CD4-positive, CD25-positive, alpha-beta regulatory T cell (primary cell): Measurements from ENCODE around the gene GOLPH3. TPM values are rescaled to one million over a fixed set of nuclear protein-coding genes. Genes with fewer than 3 reads are reported as not detected.
A peak's percentile ranks its signal among the peaks of the same experiment; 100 is the strongest.
"Not testable (repeated sequence)": the region's sequence is repeated elsewhere in the genome, so short reads cannot be mapped to it uniquely, and the experiment has no call there.

Experiments used
- ATAC-seq, 2 donors: fragments of 150-1000 bp; cut with Tn5 transposase; one replicate each; pipeline ENCODE4 v1.10.0; 2021; ENCODE audit warnings: low read depth in 2 of 2, moderate number of reproducible peaks in 2 of 2, moderate library complexity in 1 of 2
- DNase-seq, 3 donors: peaks; one replicate each; pipeline versions ENCODE4 v3.0.0 to v3.0.0-alpha.2; 2012 to 2022; ENCODE audit warnings: mixed read lengths in 1 of 3
- H3K27ac ChIP-seq: one replicate; pipeline ENCODE4 v1.7.0; 2013; ENCODE audit warnings: mild to moderate bottlenecking, low read length; ENCODE audit not compliant: insufficient read depth, poor library complexity, severe bottlenecking
- H3K27me3 ChIP-seq: one replicate; pipeline ENCODE4 v1.7.0; 2013; ENCODE audit warnings: low read length; ENCODE audit not compliant: control insufficient read depth, insufficient read depth
- H3K36me3 ChIP-seq: one replicate; pipeline ENCODE4 v1.7.0; 2013; ENCODE audit warnings: mild to moderate bottlenecking, low read length, moderate library complexity; ENCODE audit not compliant: control insufficient read depth, insufficient read depth
- H3K4me1 ChIP-seq: 2 replicates; pipeline ENCODE4 v1.7.0; 2013; ENCODE audit warnings: mild to moderate bottlenecking, low read length; ENCODE audit not compliant: insufficient read depth, control insufficient read depth, poor library complexity, severe bottlenecking
- H3K4me3 ChIP-seq: one replicate; pipeline ENCODE4 v1.7.0; 2013; ENCODE audit warnings: low read depth, mild to moderate bottlenecking, low read length, moderate library complexity
- H3K9me3 ChIP-seq, 2 experiments: 1 replicate in 1 of 2; 2 replicates in 1 of 2; pipeline ENCODE4 v1.7.0; 2013; ENCODE audit warnings: low read length in 2 of 2, mild to moderate bottlenecking in 1 of 2, moderate library complexity in 1 of 2; ENCODE audit not compliant: control insufficient read depth in 2 of 2
- H3K27ac Mint-ChIP-seq, 3 donors: one replicate each; pipeline ENCODE4 v1.8.0; 2020 to 2022; ENCODE audit warnings: mild to moderate bottlenecking in 3 of 3, mixed read lengths in 3 of 3, moderate library complexity in 2 of 3
- H3K27me3 Mint-ChIP-seq: one replicate; pipeline ENCODE4 v1.8.0; 2022; ENCODE audit warnings: mild to moderate bottlenecking, mixed read lengths
- H3K36me3 Mint-ChIP-seq: one replicate; pipeline ENCODE4 v1.8.0; 2020; ENCODE audit warnings: mixed read lengths
- H3K4me1 Mint-ChIP-seq, 4 donors: one replicate each; pipeline ENCODE4 v1.8.0; 2020 to 2022; ENCODE audit warnings: mixed read lengths in 4 of 4, mild to moderate bottlenecking in 1 of 4
- H3K4me3 Mint-ChIP-seq, 4 donors: one replicate each; pipeline ENCODE4 v1.8.0; 2020 to 2022; ENCODE audit warnings: mild to moderate bottlenecking in 4 of 4, mixed read lengths in 4 of 4, moderate library complexity in 3 of 4
- H3K9me3 Mint-ChIP-seq, 7 donors: one replicate each; pipeline ENCODE4 v1.8.0; 2020 to 2022; ENCODE audit warnings: mixed read lengths in 7 of 7, mild to moderate bottlenecking in 3 of 7, moderate library complexity in 2 of 7
- polyA plus RNA-seq, 4 donors: library from polyadenylated mRNA; unstranded; fragments of 300-500 nt; fragmentation: Illumina TruSeq; gene quantifications; one replicate each; pipeline ENCODE4 v1.2.3, GENCODE V29; 2021
- total RNA-seq: library from RNA; stranded (reverse); gene quantifications from one replicate; pipeline ENCODE4 v1.2.3, GENCODE V29; 2022

GOLPH3 gene
- total and polyA plus RNA-seq, 5 donors from 2014 or later: 66.8 to 130 (median 112) TPM

DNA sequence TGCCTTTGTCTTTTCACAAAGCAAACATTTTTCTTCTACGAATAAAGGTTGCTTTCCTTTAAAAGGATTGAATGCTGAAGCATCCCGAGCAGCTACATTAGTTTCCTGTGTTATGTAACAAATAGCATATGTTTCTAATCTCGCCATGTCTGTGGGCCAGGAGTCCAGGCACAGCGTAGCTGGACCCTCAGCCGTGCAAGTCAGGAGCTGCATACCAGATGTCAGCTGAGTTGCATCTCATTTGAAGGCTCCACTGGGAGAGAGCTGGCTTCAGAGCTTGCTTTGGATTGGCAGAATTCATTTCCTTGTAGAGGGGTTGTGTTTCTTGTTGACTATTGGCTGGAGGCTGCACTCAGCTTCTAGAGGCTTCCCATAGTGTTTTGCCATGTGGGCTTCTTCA is 16.0 kb upstream of the GOLPH3 start:
- Mint-ChIP-seq H3K27me3 (peaks cover 25% of the 10 kb centered on the region), H3K36me3 (no peaks in the 10 kb centered on the region), H3K9me3 (peaks cover 0 to 6% (median 3%) of the 10 kb centered on the region in 7 donors), H3K4me3 (no peak overlapping the region), H3K4me1 (no peaks in the 10 kb centered on the region), H3K27ac (no peak overlapping the region)
- Histone ChIP-seq H3K36me3 (no peaks in the 10 kb centered on the region), H3K9me3 (peaks cover 2 to 4% of the 10 kb centered on the region in 2 experiments), H3K27me3 (peaks cover 12% of the 10 kb centered on the region), H3K27ac (no peak overlapping the region), H3K4me3 (no peak overlapping the region), H3K4me1 (no peaks in the 10 kb centered on the region)
- ATAC-seq (no peak), DNase-seq (no peak)

DNA sequence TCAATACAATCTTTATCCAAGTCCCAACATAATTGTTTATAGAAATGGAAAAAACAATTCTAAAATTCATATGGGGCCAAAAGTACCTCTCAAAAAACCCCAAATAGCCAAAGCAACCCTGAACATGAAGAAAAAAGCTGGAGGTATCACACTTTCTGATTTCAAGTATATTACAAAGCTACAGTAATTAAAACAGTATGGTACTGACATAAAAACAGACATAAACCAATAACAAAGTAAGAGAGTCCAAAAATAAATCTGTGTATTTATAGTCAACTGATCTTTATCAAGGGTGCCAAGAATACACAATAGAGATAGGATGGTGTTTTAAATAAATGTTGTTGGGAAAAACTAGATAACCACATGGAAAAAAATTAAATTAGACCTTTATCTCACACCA is 13.6 kb upstream of the GOLPH3 start:
- H3K27ac ChIP-seq: no peak overlapping the region
- H3K4me3 Mint-ChIP-seq: no peak overlapping the region
- no peaks in the 10 kb centered on the region for H3K4me1 Mint-ChIP-seq
- ATAC-seq: no peak
- no peak overlapping the region for H3K4me3 ChIP-seq
- no peak for DNase-seq
- no peak overlapping the region for H3K27ac Mint-ChIP-seq
- peaks cover 4% of the 10 kb centered on the region for H3K27me3 Mint-ChIP-seq
- H3K27me3 ChIP-seq: no peaks in the 10 kb centered on the region
- no peaks in the 10 kb centered on the region for H3K4me1 ChIP-seq
- H3K36me3 Mint-ChIP-seq: no peaks in the 10 kb centered on the region
- no peaks in the 10 kb centered on the region for H3K36me3 ChIP-seq
- H3K9me3 ChIP-seq: peaks cover 2 to 4% of the 10 kb centered on the region in 2 experiments
- H3K9me3 Mint-ChIP-seq: peaks cover 0 to 6% (median 3%) of the 10 kb centered on the region in 7 donors

DNA sequence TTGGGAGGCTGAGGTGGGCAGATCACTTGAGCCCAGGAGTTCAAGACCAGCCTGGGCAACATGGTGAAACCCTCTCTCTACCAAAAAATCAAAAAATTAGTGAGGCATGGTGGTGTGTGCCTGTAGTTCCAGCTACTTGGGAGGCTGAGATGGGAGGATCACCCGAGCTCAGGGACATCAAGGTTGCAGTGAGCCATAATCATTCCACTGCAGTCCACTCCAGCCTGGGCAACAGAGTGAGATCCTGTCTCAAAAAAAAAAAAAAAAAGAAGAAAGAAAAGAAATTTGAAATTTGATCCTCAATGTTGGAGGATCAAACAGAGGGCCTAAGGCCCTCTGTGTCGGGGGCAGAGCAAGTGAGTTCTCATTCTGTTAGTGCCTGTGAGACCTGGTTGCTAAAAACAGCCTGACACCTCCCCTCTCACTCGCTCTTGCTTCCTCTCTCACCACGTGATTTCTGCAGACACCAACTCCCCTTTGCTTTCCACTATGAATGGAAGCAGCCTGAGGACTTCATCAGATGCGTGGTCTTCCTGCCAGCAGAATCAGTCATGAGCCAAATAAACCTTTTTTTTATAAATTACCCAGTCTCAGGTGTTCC is 8.4 kb upstream of the GOLPH3 start:
- DNase-seq: peak in 1 of 3 donors; percentile 32
- no peaks in the 10 kb centered on the region for H3K4me1 Mint-ChIP-seq
- Histone ChIP-seq H3K27me3 (no peaks in the 10 kb centered on the region), H3K4me3 (no peak overlapping the region), H3K27ac (no peak overlapping the region), H3K9me3 (peaks cover 0 to under 1% of the 10 kb centered on the region in 2 experiments), H3K36me3 (no peaks in the 10 kb centered on the region), H3K4me1 (no peaks in the 10 kb centered on the region)
- ATAC-seq: no peak
- peaks cover 6% of the 10 kb centered on the region for H3K36me3 Mint-ChIP-seq
- H3K27ac Mint-ChIP-seq: no peak overlapping the region
- peaks cover 0 to 2% (median 2%) of the 10 kb centered on the region in 7 donors for H3K9me3 Mint-ChIP-seq
- H3K4me3 Mint-ChIP-seq: no peak overlapping the region
- no peaks in the 10 kb centered on the region for H3K27me3 Mint-ChIP-seq

DNA sequence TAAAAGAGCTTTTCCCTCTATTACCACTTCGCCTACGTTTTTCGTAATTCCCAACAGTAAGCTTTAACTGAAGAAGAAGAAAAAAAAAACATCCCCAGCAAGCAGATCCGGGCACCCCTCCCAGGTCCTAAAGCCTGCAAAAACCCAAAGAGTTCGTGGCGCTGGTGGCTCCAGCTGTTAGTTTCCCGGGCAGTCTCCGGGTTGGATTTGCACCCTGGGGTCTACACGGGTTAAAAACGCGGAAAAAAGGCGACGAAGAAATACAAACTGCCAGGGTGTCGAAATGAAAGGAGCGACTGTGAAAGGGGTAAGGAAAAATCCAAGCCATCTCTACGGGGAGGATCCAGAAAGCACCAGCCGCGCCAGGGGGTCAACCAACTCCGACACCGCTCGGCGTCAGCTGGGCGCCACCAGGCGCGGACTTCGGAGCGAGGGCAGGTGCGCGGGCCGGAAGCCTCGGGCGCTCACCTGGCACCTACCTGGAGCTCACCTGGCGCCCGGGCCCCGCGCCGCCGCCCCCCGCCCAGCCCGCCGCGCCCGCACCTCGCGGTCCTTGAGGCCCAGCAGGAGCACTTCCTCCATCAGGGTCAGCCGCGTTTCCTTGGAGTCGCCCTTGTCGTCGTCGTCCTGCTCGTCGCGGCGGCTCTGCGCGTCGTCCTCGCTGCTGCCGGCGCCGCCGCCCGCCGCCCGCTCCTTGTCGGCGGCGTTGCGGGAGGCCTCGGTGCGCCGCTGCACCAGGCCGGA is 680 bp downstream of the GOLPH3 start:
- peaks cover 15% of the 10 kb centered on the region for H3K27me3 Mint-ChIP-seq
- peaks cover 20% of the 10 kb centered on the region for H3K36me3 ChIP-seq
- peaks cover 27% of the 10 kb centered on the region for H3K36me3 Mint-ChIP-seq
- H3K27ac Mint-ChIP-seq: peak overlapping the region; percentile 87 to 98 (median 98)
- H3K4me1 Mint-ChIP-seq: peaks cover 32 to 48% (median 39%) of the 10 kb centered on the region in 4 donors
- ATAC-seq: peak; percentile 6 to 17
- H3K4me3 Mint-ChIP-seq: peak overlapping the region; percentile 98 to 100 (median 98)
- no peaks in the 10 kb centered on the region for H3K9me3 ChIP-seq
- peaks cover 35% of the 10 kb centered on the region for H3K4me1 ChIP-seq
- peak overlapping the region; percentile 93 for H3K4me3 ChIP-seq
- H3K27ac ChIP-seq: peak overlapping the region; percentile 96
- H3K9me3 Mint-ChIP-seq: no peaks in the 10 kb centered on the region
- no peaks in the 10 kb centered on the region for H3K27me3 ChIP-seq
- peak; percentile 21 to 60 (median 39) for DNase-seq

DNA sequence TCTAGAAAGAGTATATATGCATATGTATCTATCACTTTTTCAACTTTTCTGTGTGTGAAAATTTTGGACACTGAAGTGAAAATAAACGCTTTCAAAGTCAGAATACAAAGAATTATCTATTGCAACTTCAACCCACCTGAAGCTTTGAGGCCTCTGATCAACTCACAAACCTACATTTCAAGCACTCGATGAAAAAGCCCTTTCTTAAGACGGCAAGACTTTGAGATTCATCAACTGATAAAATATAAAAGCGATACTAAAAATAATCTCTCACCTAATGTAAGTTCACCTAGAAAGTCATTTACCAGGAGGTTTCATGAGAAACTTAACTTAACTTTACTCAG is 1.2 kb downstream of the GOLPH3 start:
- peaks cover 36 to 54% (median 44%) of the 10 kb centered on the region in 4 donors for H3K4me1 Mint-ChIP-seq
- H3K9me3 Mint-ChIP-seq: no peaks in the 10 kb centered on the region
- peaks cover 28% of the 10 kb centered on the region for H3K36me3 Mint-ChIP-seq
- peaks cover 35% of the 10 kb centered on the region for H3K4me1 ChIP-seq
- no peaks in the 10 kb centered on the region for H3K9me3 ChIP-seq
- ATAC-seq (no peak), DNase-seq (peak in 2 of 3 donors; percentile 32 to 36)
- peaks cover 15% of the 10 kb centered on the region for H3K27me3 Mint-ChIP-seq
- peak overlapping the region; percentile 98 to 100 (median 98) for H3K4me3 Mint-ChIP-seq
- H3K27me3 ChIP-seq: no peaks in the 10 kb centered on the region
- peak overlapping the region; percentile 87 to 98 (median 98) for H3K27ac Mint-ChIP-seq
- H3K36me3 ChIP-seq: peaks cover 25% of the 10 kb centered on the region
- H3K4me3 ChIP-seq: peak overlapping the region; percentile 93
- H3K27ac ChIP-seq: peak overlapping the region; percentile 96

DNA sequence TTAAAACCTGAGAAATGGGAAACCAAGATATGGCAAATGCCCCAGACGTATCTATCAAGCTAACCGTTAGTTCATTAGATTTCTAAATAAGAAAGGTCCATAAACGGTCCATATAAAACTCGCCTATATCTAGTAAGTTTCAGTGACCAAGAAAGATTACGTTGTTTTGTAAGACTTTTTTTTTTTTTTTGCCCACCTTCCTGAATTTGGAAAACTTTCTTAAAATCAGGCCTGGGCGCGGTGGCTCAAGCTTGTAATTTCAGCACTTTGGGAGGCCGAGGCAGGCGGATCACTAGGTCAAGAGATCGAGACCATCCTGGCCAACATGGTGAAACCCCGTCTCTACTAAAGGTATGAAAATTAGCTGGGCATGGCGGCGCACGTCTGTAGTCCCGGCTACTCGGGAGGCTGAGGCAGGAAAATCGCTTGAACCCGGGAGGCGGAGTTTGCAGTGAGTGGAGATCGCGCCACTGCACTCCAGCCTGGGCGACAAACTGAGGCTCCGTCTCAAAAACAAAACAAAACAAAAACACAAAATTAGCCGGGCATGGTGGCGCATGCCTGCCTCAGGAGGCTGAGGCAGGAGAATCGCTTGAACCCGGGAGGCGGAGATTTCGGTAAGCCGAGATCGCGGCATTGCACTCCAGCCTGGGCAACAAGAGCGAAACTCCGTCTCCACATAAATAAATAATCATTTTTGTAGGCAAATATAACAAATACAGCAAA is 1.8 kb downstream of the GOLPH3 start:
- peaks cover 35% of the 10 kb centered on the region for H3K4me1 ChIP-seq
- peaks cover 37 to 57% (median 45%) of the 10 kb centered on the region in 4 donors for H3K4me1 Mint-ChIP-seq
- not testable (repeated sequence) for H3K9me3 ChIP-seq, H3K9me3 Mint-ChIP-seq, H3K27me3 ChIP-seq, ATAC-seq
- H3K4me3 Mint-ChIP-seq: peak overlapping the region; percentile 98 to 100 (median 98)
- H3K27me3 Mint-ChIP-seq: peaks cover 15% of the 10 kb centered on the region
- H3K27ac Mint-ChIP-seq: peak overlapping the region; percentile 87 to 98 (median 98)
- peak overlapping the region; percentile 96 for H3K27ac ChIP-seq
- H3K36me3 Mint-ChIP-seq: peaks cover 25% of the 10 kb centered on the region
- H3K4me3 ChIP-seq: peak overlapping the region; percentile 93
- H3K36me3 ChIP-seq: peaks cover 31% of the 10 kb centered on the region
- DNase-seq: peak in 2 of 3 donors; percentile 2 to 39

DNA sequence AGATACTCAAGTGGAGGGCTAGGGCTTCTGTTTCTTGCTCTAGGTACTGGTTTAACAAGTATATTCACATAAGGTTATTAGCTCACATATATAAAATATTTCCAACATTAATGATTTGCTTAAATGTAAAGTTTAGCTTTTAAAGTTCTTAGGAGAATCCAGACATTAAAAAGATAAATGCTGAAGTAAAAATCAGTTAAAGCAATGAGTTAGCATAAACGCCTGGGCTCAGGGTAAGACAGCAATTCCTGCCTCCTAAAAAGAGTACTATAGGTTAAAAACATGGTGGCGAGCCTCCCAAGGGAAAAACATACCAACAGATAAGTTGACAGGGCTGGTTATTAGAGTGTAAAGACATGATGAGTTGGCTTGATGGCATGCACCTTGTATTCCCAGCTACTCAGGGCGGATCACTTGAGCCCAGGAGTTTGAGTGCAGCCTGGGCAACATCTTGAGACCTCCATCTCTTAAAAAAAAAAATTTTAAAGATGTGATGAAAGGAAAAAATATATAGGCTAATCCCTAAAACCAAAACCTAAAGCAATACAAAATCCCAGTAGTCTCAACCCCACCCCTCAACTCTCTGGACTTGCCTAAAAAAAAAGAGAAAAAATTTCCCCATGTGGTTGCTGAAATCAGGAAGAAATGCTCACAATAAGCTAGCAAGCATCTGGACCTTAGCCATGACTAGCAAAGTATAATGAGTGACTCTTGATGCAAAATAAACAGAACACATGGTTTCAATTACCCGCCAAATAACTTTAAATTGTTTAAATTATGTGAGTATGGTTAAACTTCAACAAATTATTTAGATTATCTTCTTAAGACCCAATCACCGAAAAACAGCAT is 3.6 kb downstream of the GOLPH3 start:
- no peaks in the 10 kb centered on the region for H3K9me3 ChIP-seq
- no peaks in the 10 kb centered on the region for H3K9me3 Mint-ChIP-seq
- peak overlapping the region; percentile 30 for H3K4me3 ChIP-seq
- H3K4me3 Mint-ChIP-seq: peak overlapping the region; percentile 72 to 98 (median 92)
- H3K27me3 Mint-ChIP-seq: peaks cover 11% of the 10 kb centered on the region
- ATAC-seq: no peak
- H3K36me3 Mint-ChIP-seq: peaks cover 25% of the 10 kb centered on the region
- peak overlapping the region in 1 of 3 donors; percentile 42 for H3K27ac Mint-ChIP-seq
- no peak for DNase-seq
- peak overlapping the region; percentile 14 for H3K27ac ChIP-seq
- peaks cover 39% of the 10 kb centered on the region for H3K4me1 ChIP-seq
- H3K27me3 ChIP-seq: no peaks in the 10 kb centered on the region
- H3K36me3 ChIP-seq: peaks cover 39% of the 10 kb centered on the region
- H3K4me1 Mint-ChIP-seq: peaks cover 43 to 70% (median 56%) of the 10 kb centered on the region in 4 donors
